Renal cortex interstitium (tissue), 3 donors: ENCODE results near the gene CLCNKB. TPM values are rescaled to one million over a fixed set of nuclear protein-coding genes. Genes with fewer than 3 reads are reported as not detected.

Source experiments
- polyA plus RNA-seq, 3 donors: library from polyadenylated mRNA; unstranded; fragments of 120-200 nt; gene quantifications; one replicate each; pipeline ENCODE4 v1.2.1, GENCODE V29; 2013; ENCODE audit not compliant: insufficient read length in 3 of 3

Gene CLCNKB
- polyA plus RNA-seq, 3 donors: 38.5 to 59.9 (median 40.3) TPM

Other genes starting within 250 kb of the CLCNKB start
- gene UQCRHL, start 236.1 kb upstream of the CLCNKB start, polyA plus RNA-seq: 1 to 10 TPM; 1.5 to 2.8 (median 1.7) TPM
- 10 to 100 TPM; 57.2 to 64.4 (median 61.7) TPM for gene SPEN, start 196.1 kb upstream of the CLCNKB start, polyA plus RNA-seq
- gene ZBTB17, start 67.7 kb upstream of the CLCNKB start, polyA plus RNA-seq: 10 to 100 TPM; 27.9 to 35.0 (median 30.6) TPM
- under 1 TPM; 0.11 to 0.20 (median 0.17) TPM for gene SRARP, start 39.5 kb upstream of the CLCNKB start, polyA plus RNA-seq
- gene HSPB7, start 25.7 kb upstream of the CLCNKB start, polyA plus RNA-seq: 1 to 10 TPM; 3.6 to 7.3 (median 3.6) TPM
- gene CLCNKA, start 21.7 kb upstream of the CLCNKB start, polyA plus RNA-seq: 10 to 100 TPM; 13.0 to 29.5 (median 13.5) TPM
- 1 to 10 TPM; 1.9 to 2.7 (median 1.9) TPM for gene FAM131C, start 29.9 kb downstream of the CLCNKB start, polyA plus RNA-seq
- 10 to 100 TPM; 15.4 to 20.8 (median 17.9) TPM for gene EPHA2, start 112.3 kb downstream of the CLCNKB start, polyA plus RNA-seq
- gene ARHGEF19, start 168.9 kb downstream of the CLCNKB start, polyA plus RNA-seq: 10 to 100 TPM; 16.7 to 22.2 (median 21.1) TPM
- 1 to 10 TPM; 3.2 to 6.1 (median 5.9) TPM for gene CPLANE2, start 193.4 kb downstream of the CLCNKB start, polyA plus RNA-seq